ENCODE results near the gene THOC2. TPM values are rescaled to one million over a fixed set of nuclear protein-coding genes. Genes with fewer than 3 reads are reported as not detected.
"Not testable (repeated sequence)": the region's sequence is repeated elsewhere in the genome, so short reads cannot be mapped to it uniquely, and the experiment has no call there.

THOC2 gene
- total RNA-seq, 1 donor from 2014 or later = 91.1 TPM

DNA sequence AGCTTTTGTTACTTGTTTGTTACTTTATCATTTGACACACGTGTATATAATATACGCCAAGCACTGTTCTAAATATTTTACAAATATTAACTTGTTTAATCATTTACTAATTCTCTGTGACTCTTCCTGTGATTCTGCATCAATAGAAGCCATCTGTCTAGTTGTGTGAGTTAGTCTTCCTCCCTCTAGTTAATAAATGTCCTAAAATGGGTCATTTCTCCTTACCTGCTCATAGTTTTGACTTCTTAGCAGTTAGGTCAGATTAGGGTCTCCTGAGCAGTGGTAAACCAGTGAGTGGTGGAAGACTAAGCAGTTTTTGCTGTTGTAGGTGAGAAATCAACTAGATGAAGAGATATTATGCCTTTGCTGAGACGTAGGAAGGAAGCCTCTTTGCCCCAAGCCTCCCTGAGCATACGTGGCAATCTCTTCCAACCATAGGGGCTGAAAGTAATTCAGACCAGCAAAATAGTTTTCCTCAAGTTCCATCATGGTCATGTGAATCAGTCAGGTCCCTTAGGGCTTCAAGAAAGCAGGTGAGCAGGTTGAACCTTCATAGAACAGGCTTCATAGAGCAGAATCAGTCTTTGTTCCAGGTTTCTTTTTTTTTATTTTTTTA, 38.7 kb upstream of the THOC2 start:
- DNase-seq (ENCODE audit: low read depth, low spot score) = no peak
- Mint-ChIP-seq H3K27ac (ENCODE audit: unreplicated experiment) (no peak overlapping the region), H3K4me3 (no peak overlapping the region), H3K27me3 (ENCODE audit: low read depth) (no peaks in the 10 kb centered on the region), H3K9me3 (no peaks in the 10 kb centered on the region), H3K4me1 (no peaks in the 10 kb centered on the region), H3K36me3 (ENCODE audit: low read depth) (no peaks in the 10 kb centered on the region)
- no peak for TF ChIP-seq CTCF (conservative IDR thresholded peaks at IDR 0.05)

DNA sequence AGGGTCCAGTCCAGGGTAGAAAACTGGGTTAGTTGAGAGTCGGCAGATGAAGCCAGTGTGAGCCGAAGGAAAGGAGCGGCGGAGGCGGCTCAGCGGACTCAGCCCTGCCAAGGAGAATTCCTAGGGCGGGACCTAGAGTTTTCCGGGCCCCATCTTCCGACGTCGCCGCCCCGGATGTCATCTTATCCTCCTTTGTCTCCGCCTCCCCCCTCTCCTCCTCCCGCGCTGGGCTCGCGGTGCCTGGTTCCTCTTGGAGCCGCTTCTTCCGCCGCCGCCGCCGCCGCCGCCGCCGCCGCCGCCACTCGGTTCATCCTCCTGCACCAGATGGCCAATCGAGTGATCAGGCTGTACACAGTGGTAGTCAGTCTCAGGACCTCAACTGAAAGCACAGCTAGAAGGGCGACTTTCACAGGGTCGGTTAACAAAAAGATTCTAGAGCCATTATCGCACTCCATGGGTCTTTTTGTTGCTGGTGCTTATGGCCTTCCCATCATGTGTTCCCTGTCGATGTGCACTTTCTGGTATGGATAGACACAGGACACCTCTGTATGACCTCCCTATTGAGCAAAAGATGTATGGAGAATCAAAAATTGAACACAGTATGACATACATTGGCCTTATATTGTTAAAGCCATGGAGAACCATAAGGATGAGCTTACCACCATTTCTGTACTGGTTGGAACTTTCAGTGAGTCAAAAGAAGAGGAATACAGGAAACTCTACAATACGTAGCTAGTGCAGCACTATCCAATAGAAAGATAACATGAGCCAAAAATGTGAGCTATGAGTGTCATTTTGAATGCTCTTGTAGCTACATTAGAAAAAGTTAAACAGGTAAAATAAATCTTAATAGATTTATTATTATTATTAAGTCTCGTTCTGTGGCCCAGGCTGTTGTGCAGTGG, 32.4 kb upstream of the THOC2 start:
- TF ChIP-seq CTCF (conservative IDR thresholded peaks at IDR 0.05) = no peak
- peak; percentile 68 for DNase-seq (ENCODE audit: low read depth, low spot score)
- no peaks in the 10 kb centered on the region for H3K27me3 Mint-ChIP-seq (ENCODE audit: low read depth)
- peaks cover 12% of the 10 kb centered on the region for H3K4me1 Mint-ChIP-seq
- H3K9me3 Mint-ChIP-seq = peaks cover 4% of the 10 kb centered on the region
- no peaks in the 10 kb centered on the region for H3K36me3 Mint-ChIP-seq (ENCODE audit: low read depth)
- H3K4me3 Mint-ChIP-seq = peak overlapping the region; percentile 80
- H3K27ac Mint-ChIP-seq (ENCODE audit: unreplicated experiment) = peak overlapping the region; percentile 66

DNA sequence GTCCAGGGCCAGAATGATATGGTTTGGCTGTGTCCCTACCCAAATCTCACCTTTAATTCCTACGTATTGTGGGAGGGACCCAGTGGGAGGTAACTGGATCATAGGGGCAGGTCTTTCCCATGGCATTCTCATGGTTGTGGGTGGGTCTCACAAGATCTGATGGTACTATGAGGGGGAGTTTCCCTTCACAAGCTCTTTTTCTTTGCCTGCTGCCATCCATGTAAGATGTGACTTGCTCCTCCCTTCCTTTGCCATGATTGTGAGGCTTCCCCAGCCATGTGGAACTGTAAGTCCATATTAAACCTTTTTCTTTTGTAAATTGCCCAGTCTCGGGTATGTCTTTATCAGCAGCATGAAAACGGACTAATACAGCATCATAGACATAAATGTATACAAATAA, 27.0 kb upstream of the THOC2 start:
- not testable (repeated sequence) for H3K4me3 Mint-ChIP-seq; H3K27me3 Mint-ChIP-seq (ENCODE audit: low read depth); H3K36me3 Mint-ChIP-seq (ENCODE audit: low read depth); H3K4me1 Mint-ChIP-seq; H3K27ac Mint-ChIP-seq (ENCODE audit: unreplicated experiment); DNase-seq (ENCODE audit: low read depth, low spot score)
- peaks cover 14% of the 10 kb centered on the region for H3K9me3 Mint-ChIP-seq

DNA sequence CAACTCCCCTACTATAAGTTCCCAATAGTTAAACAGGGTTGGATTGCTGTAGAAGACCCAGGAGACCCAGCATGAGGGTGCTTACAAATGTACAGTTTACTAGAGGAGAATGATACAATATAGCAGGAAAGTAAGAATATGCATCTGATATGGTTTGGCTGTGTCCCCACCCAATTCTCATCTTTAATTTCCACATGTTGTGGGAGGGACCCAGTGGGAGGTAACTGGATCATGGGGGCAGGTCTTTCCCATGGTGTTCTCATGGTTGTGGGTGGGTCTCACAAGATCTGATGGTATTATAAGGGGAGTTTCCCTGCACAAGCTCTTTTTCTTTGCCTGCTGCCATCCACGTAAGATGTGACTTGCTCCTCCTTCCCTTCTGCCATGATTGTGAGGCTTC, 24.9 kb upstream of the THOC2 start:
- H3K27ac Mint-ChIP-seq (ENCODE audit: unreplicated experiment); DNase-seq (ENCODE audit: low read depth, low spot score); H3K36me3 Mint-ChIP-seq (ENCODE audit: low read depth); H3K27me3 Mint-ChIP-seq (ENCODE audit: low read depth); H3K4me3 Mint-ChIP-seq; H3K4me1 Mint-ChIP-seq: not testable (repeated sequence)
- peaks cover 14% of the 10 kb centered on the region for H3K9me3 Mint-ChIP-seq

DNA sequence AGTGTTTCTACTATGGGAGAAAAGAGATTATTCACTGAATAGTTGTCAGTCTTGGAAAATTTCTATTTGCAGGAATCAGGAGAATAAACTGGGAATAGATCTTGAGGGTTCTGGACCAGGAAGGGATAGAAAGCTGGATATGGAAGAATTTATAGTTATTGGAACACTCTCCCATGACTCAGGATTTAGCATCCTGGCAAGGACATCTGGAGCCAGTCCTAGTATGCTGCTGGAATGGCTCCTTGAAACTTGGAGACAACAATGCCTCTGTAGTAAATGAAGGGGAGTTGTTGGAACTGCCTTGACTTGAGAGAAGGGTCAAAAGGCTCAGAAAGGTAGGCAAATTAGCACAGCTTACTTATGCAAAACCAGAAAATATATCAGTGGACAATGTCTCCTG, 23.5 kb upstream of the THOC2 start:
- Mint-ChIP-seq H3K4me3 (no peak overlapping the region), H3K27me3 (ENCODE audit: low read depth) (no peaks in the 10 kb centered on the region), H3K9me3 (peaks cover 10% of the 10 kb centered on the region)

GRCh38 chrX:123755107-123755506, 22.3 kb upstream of the THOC2 start:
- Mint-ChIP-seq H3K9me3 (peaks cover 10% of the 10 kb centered on the region), H3K36me3 (ENCODE audit: low read depth) (no peaks in the 10 kb centered on the region), H3K4me1 (no peaks in the 10 kb centered on the region), H3K27ac (ENCODE audit: unreplicated experiment) (no peak overlapping the region), H3K27me3 (ENCODE audit: low read depth) (no peaks in the 10 kb centered on the region), H3K4me3 (no peak overlapping the region)
- DNase-seq (ENCODE audit: low read depth, low spot score) = no peak
- no peak for TF ChIP-seq CTCF (conservative IDR thresholded peaks at IDR 0.05)

More for the DNA sequence above, 23.5 kb upstream of the THOC2 start:
- no peaks in the 10 kb centered on the region for H3K36me3 Mint-ChIP-seq (ENCODE audit: low read depth)
- no peaks in the 10 kb centered on the region for H3K4me1 Mint-ChIP-seq
- DNase-seq (ENCODE audit: low read depth, low spot score) = no peak
- H3K27ac Mint-ChIP-seq (ENCODE audit: unreplicated experiment) = no peak overlapping the region
- TF ChIP-seq CTCF (conservative IDR thresholded peaks at IDR 0.05) = no peak
